GM21529 (cell line): ENCODE results near the gene ATG13.

Source experiments
- ATAC-seq: cut with Tn5 transposase; IDR thresholded peaks from one replicate; pipeline ENCODE4 v1.9.1; 2021; ENCODE audit not compliant: unreplicated experiment

The ATG13 gene

GRCh38 chr11:46722566-46723358, 105.4 kb downstream of the ATG13 start:
- no peak for ATAC-seq

- no peak for ATAC-seq
Measured at GRCh38 chr11:46723359-46723680, 106.0 kb downstream of the ATG13 start.

- ATAC-seq = no peak
Measured at GRCh38 chr11:46724088-46724487, 106.7 kb downstream of the ATG13 start.
